Gastroesophageal sphincter (tissue), 4 donors: ENCODE results near the gene AP4S1. TPM values are rescaled to one million over a fixed set of nuclear protein-coding genes. Genes with fewer than 3 reads are reported as not detected.

Experiments used
- ATAC-seq: fragments of 150-250 bp; one replicate; pipeline ENCODE4 v1.9.1; 2016; ENCODE audit warnings: mild to moderate bottlenecking, moderate library complexity
- H3K27ac ChIP-seq, 4 donors: fragments of 200-600 bp; sonication (generic) in 3 of 4; 1 replicate in 3 of 4; 2 replicates in 1 of 4; pipeline ENCODE4 v1.5.1; 2016 to 2019
- H3K27me3 ChIP-seq: fragments of 200-600 bp; sonication (generic); one replicate; pipeline ENCODE4 v1.5.1; 2019
- H3K36me3 ChIP-seq, 2 donors: fragments of 200-600 bp; sonication (generic); one replicate each; pipeline ENCODE4 v1.5.1; 2019; ENCODE audit warnings: control low read depth in 1 of 2
- H3K4me1 ChIP-seq, 3 donors: fragments of 200-600 bp; sonication (generic); 1 replicate in 2 of 3; 2 replicates in 1 of 3; pipeline ENCODE4 v1.5.1; 2016 to 2019; ENCODE audit warnings: control low read depth in 2 of 3
- H3K4me3 ChIP-seq, 2 donors: fragments of 200-600 bp; sonication (generic); one replicate each; pipeline ENCODE4 v1.5.1; 2019; ENCODE audit warnings: mild to moderate bottlenecking in 1 of 2, moderate library complexity in 1 of 2
- H3K9me3 ChIP-seq, 3 donors: fragments of 200-600 bp; sonication (generic); one replicate each; pipeline ENCODE4 v1.5.1; 2017 to 2019; ENCODE audit warnings: control low read depth in 2 of 3
- EP300 ChIP-seq: sonication (generic); formaldehyde crosslinking; IDR thresholded peaks from one replicate; pipeline ENCODE4 v1.6.1; 2017; ENCODE audit warnings: antibody characterized with exemption, mild to moderate bottlenecking
- POLR2A ChIP-seq, 2 donors: fragments of 450-650 bp; IDR thresholded peaks; one replicate each; pipeline ENCODE4 v1.6.1; 2017; ENCODE audit warnings: antibody characterized with exemption in 2 of 2, mild to moderate bottlenecking in 2 of 2, moderate library complexity in 1 of 2
- POLR2AphosphoS5 ChIP-seq: sonication (generic); formaldehyde crosslinking; IDR thresholded peaks from one replicate; pipeline ENCODE4 v1.6.1; 2017; ENCODE audit warnings: antibody characterized with exemption
- WGBS, 2 donors: methylation state at CpG; one replicate each; pipeline ENCODE4 v1.1.5; 2018; ENCODE audit warnings: low coverage in 1 of 2; 5-methylcytosine and 5-hydroxymethylcytosine counted together
- total RNA-seq, 4 donors: library from RNA; depleted of rRNA; stranded (reverse); fragments of >200 nt; gene quantifications; one replicate each; pipeline ENCODE4 v1.1.0, GENCODE V29; 2016
- TF ChIP-seq, protein P1 (sequence below), 4 experiments: fragments of 200-600 bp in 2 of 4; fragments of 450-650 bp in 2 of 4; sonication (generic) in 1 of 4; IDR thresholded peaks; one replicate each; pipeline ENCODE4 v1.5.1; 2017 to 2019; ENCODE audit warnings: antibody characterized with exemption in 4 of 4, mild to moderate bottlenecking in 2 of 4, moderate library complexity in 2 of 4

The AP4S1 gene
- total RNA-seq, 4 donors from 2014 or later, result 6.6 to 13.3 (median 12.2) TPM

DNA sequence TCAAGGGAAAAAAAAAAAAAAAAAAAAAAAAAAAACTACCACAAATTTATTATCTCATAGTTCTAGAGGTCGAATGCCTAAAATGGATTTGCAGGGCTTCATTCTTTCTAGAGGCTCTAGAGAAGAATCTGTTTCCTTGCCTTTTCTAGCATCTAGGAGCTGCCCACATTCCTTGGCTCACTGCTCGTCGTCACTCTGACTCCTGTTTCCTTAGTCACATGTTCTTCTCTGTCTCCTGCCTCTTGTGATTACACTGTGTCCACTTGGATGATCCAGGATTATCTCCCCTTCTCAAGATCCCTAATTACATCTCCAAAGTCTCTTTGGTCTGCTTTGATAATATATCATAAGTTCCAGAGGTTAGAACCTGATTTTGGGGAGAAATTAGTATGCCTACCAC lies 93.4 kb downstream of the AP4S1 start:
- Histone ChIP-seq H3K4me3 (no peak overlapping the region), H3K4me1 (no peaks in the 10 kb centered on the region), H3K27me3 (no peaks in the 10 kb centered on the region), H3K9me3 (no peaks in the 10 kb centered on the region), H3K36me3 (peaks cover 6 to 100% of the 10 kb centered on the region in 2 donors), H3K27ac (no peak overlapping the region)
- no peak for ATAC-seq
- WGBS, 2 donors, result 60 to 66% methylated on average over 3 of the region's 3 CpGs
- TF ChIP-seq POLR2AphosphoS5 (no peak), EP300 (no peak), POLR2A (IDR thresholded peaks at IDR 0.05) (no peak)
- TF ChIP-seq, protein P1, sequence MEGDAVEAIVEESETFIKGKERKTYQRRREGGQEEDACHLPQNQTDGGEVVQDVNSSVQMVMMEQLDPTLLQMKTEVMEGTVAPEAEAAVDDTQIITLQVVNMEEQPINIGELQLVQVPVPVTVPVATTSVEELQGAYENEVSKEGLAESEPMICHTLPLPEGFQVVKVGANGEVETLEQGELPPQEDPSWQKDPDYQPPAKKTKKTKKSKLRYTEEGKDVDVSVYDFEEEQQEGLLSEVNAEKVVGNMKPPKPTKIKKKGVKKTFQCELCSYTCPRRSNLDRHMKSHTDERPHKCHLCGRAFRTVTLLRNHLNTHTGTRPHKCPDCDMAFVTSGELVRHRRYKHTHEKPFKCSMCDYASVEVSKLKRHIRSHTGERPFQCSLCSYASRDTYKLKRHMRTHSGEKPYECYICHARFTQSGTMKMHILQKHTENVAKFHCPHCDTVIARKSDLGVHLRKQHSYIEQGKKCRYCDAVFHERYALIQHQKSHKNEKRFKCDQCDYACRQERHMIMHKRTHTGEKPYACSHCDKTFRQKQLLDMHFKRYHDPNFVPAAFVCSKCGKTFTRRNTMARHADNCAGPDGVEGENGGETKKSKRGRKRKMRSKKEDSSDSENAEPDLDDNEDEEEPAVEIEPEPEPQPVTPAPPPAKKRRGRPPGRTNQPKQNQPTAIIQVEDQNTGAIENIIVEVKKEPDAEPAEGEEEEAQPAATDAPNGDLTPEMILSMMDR (IDR thresholded peaks at IDR 0.05), result no peak

DNA sequence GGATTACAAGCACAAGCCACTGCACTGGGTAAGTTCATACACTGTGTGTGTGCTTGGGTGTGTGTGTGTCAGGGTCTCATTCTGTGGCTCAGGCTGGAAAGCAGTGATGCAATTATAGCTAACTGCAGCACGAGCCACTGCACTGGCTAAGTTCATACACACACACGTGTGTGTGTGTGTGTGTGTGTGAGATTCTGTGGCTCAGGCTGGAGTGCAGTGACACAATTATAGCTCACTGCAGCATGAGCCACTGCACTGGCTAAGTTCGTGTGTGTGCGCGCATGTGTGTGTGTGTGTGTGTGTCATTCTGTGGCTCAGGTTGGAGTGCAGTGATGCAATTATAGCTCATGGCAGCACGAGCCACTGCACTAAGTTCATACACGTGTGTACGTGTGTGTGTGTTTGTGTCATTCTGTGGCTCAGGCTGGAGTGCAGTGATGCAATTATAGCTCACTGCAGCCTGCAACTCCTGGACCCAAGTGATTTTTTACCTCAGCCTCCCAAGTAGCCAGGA lies 96.7 kb downstream of the AP4S1 start:
- TF ChIP-seq POLR2A (IDR thresholded peaks at IDR 0.05) (no peak), EP300 (no peak), POLR2AphosphoS5 (no peak)
- TF ChIP-seq, protein P1 (IDR thresholded peaks at IDR 0.05), result no peak
- Histone ChIP-seq H3K27me3 (no peaks in the 10 kb centered on the region), H3K27ac (no peak overlapping the region), H3K4me1 (no peaks in the 10 kb centered on the region), H3K36me3 (peaks cover 3 to 99% of the 10 kb centered on the region in 2 donors), H3K9me3 (no peaks in the 10 kb centered on the region), H3K4me3 (no peak overlapping the region)
- 86 to 91% methylated on average over 4 to 5 of the region's 8 CpGs for WGBS, 2 donors
- no peak for ATAC-seq

DNA sequence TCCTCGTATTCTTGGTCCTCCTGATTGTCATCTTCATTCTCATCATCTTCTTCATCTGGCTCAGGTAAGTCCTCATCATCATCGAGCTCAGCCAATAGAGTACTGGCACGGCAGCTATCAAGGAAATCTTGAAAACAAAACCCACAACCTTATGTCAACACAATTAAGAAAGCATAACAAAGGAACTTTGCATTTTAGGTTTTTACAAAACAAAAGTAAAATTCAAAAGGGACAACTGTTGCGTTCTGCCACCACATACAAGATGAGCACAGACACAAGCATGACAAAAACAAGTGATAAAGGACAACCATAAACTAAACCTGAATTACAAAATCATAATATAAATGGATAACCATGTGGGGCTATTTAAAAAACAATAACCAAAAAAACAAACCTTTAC lies 97.5 kb downstream of the AP4S1 start:
- 79% methylated on average over 3 to 4 of the region's 4 CpGs for WGBS, 2 donors

DNA sequence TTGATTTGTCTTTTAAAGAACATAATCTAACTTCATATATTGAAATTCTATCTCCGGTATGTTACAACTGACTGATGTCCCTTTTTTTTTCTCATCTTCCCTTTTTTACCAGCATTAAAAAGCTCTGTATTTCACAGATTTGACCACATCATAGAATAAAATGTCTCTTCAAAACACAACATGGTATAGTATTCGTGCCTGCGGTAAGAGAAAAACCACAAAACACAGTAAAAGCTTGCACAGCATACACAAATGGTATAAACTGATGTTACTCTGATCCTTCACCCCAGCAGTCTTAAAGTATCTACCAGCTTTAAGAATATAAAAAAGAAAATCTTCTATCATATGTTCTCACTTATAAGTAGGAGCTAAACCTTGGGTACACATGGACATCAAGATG lies 98.7 kb downstream of the AP4S1 start:
- Histone ChIP-seq H3K27me3 (no peaks in the 10 kb centered on the region), H3K9me3 (no peaks in the 10 kb centered on the region), H3K36me3 (peaks cover 3 to 99% of the 10 kb centered on the region in 2 donors), H3K27ac (no peak overlapping the region), H3K4me1 (no peaks in the 10 kb centered on the region), H3K4me3 (no peak overlapping the region)
- no peak for ATAC-seq
- TF ChIP-seq EP300 (no peak), POLR2A (IDR thresholded peaks at IDR 0.05) (no peak)
- 92 to 100% methylated on average over 3 of the region's 3 CpGs for WGBS, 2 donors

More for the DNA sequence above, 97.5 kb downstream of the AP4S1 start:
- Histone ChIP-seq H3K4me3 (no peak overlapping the region), H3K9me3 (no peaks in the 10 kb centered on the region), H3K27ac (no peak overlapping the region), H3K36me3 (peaks cover 3 to 99% of the 10 kb centered on the region in 2 donors), H3K4me1 (no peaks in the 10 kb centered on the region), H3K27me3 (no peaks in the 10 kb centered on the region)
- no peak for ATAC-seq
- TF ChIP-seq, protein P1 (IDR thresholded peaks at IDR 0.05), result no peak
- no peak for TF ChIP-seq POLR2AphosphoS5
- TF ChIP-seq EP300, result no peak
- no peak for TF ChIP-seq POLR2A (IDR thresholded peaks at IDR 0.05)

DNA sequence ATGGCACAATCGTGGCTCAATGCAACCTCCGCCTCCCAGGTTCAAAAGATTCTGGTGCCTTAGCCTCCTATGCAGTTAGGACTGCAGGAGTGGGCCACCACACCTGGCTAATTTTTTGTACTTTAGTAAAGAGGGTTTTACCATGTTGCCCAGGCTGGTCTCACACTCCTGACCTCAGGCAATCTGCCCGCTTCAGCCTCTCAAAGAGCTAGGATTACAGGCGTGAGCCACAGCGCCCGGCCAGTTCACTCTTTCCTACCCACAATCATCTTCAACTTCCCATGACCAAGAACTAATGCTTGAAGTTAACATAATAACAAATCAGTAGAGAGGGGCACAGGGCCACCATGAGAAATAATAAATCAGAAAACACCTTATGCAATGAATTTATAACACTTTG lies 99.8 kb downstream of the AP4S1 start:
- no peak overlapping the region for H3K4me3 ChIP-seq
- no peaks in the 10 kb centered on the region for H3K4me1 ChIP-seq
- WGBS, 2 donors, result 96% methylated on average over 5 of the region's 6 CpGs; no CpG with 5 or more reads in 1 of the 2 donors
- H3K27me3 ChIP-seq, result no peaks in the 10 kb centered on the region
- H3K27ac ChIP-seq, result no peak overlapping the region
- no peak for ATAC-seq
- H3K36me3 ChIP-seq, result peaks cover 0 to 96% of the 10 kb centered on the region in 2 donors
- no peaks in the 10 kb centered on the region for H3K9me3 ChIP-seq
- TF ChIP-seq POLR2AphosphoS5, result no peak
- TF ChIP-seq, protein P1 (IDR thresholded peaks at IDR 0.05), result no peak
- TF ChIP-seq EP300, result no peak
- no peak for TF ChIP-seq POLR2A (IDR thresholded peaks at IDR 0.05)
